ENCODE results near the gene TAF11L8. TPM values are rescaled to one million over a fixed set of nuclear protein-coding genes. Genes with fewer than 3 reads are reported as not detected.

The TAF11L8 gene
- not detected for total RNA-seq

DNA sequence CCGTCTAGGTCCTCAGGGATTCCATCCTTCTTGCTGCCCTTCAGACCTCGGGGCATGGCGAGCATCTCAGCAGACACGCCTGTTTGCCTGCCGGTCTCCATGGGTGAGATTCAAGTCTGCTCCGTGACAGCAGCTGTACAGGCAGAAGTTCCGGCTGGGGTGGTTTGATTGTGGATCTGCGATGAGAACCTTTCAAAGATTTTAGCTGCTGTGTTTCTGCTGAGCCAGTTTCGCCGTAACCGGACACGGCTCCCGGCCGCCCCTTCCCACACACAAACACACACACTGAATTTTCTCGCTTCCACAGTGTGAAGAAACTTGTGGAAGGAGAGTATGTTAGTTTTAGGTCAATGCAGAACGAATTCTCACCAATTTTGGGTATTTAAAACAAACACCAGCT lies at the start of gene TAF11L8:
TSS of gene TAF11L8 (minus strand) at position 101 of the 400 bp plus-strand sequence.

DNA sequence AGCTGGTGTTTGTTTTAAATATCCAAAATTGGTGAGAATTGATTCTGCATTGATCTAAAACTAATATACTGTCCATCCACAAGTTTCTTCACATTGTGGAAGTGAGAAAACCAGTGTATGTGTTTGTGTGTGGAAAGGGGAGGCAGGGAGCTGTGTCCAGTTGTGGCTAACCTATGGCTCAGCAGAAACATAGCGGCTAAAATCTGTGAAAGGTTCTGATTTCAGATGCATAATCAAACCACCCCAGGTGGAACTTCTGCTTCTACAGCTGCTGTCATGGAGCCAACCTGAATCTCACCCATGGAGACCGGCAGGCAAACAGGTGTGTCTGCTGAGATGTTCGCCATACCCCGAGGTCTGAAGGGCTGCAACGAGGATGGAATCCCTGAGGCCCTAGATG lies 43.4 kb upstream of the TAF11L8 start, which contains the start of gene TAF11L14:
TSS of gene TAF11L14 (plus strand) at position 301 of the 400 bp plus-strand sequence.

DNA sequence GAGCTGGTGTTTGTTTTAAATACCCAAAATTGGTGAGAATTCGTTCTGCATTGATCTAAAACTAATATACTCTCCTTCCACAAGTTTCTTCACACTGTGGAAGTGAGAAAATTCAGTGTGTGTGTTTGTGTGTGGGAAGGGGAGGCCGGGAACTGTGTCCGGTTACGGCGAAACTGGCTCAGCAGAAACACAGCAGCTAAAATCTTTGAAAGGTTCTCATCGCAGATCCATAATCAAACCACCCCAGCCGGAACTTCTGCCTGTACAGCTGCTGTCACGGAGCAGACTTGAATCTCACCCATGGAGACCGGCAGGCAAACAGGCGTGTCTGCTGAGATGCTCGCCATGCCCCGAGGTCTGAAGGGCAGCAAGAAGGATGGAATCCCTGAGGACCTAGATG lies 41.0 kb upstream of the TAF11L8 start, which contains the start of gene TAF11L13:
TSS of gene TAF11L13 (plus strand) at position 301 of the 400 bp plus-strand sequence.

DNA sequence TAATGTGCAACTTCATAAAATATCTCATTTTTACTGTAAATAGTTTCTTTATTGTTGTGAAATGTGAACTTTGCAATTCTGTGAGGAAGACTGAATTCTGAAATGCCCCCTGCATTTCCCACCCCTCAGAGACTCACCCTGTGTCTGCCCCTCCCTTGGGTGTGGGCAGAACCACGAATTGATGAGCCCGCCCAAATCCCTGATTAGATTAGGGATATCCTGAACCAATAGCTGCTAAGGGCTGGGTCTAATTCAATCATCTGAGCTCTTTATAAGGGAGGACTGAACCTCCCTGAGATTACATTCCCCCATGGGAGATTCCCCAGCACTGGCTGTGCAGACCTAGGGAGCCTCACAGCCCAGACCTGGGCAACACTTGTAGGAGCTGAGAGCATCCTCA lies 19.3 kb upstream of the TAF11L8 start, which contains the start of gene TAF11L12:
TSS of gene TAF11L12 (plus strand) at position 301 of the 400 bp plus-strand sequence.

DNA sequence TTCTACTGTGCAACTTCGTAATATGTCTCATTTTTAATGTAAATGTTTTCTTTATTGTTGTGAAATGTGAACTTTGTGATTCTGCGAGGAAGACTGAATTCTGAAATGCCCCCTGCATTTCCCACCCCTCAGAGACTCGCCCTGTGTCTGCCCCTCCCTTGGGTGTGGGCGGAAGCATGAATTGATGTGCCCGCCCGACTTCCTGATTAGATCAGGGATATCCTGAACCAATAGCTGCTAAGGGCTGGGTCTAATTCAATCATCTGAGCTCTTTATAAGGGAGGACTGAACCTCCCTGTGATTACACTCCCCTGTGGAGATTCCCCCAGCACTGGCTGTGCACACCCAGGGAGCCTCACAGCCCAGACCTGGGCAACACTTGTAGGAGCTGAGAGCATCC lies 13.1 kb upstream of the TAF11L8 start, which contains the start of gene TAF11L11:
TSS of gene TAF11L11 (plus strand) at position 304 of the 400 bp plus-strand sequence.

DNA sequence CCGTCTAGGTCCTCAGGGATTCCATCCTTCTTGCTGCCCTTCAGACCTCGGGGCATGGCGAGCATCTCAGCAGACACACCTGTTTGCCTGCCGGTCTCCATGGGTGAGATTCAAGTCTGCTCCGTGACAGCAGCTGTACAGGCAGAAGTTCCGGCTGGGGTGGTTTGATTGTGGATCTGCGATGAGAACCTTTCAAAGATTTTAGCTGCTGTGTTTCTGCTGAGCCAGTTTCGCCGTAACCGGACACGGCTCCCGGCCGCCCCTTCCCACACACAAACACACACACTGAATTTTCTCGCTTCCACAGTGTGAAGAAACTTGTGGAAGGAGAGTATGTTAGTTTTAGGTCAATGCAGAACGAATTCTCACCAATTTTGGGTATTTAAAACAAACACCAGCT lies 7.0 kb upstream of the TAF11L8 start, which contains the start of gene TAF11L10:
TSS of gene TAF11L10 (minus strand) at position 101 of the 400 bp plus-strand sequence.

DNA sequence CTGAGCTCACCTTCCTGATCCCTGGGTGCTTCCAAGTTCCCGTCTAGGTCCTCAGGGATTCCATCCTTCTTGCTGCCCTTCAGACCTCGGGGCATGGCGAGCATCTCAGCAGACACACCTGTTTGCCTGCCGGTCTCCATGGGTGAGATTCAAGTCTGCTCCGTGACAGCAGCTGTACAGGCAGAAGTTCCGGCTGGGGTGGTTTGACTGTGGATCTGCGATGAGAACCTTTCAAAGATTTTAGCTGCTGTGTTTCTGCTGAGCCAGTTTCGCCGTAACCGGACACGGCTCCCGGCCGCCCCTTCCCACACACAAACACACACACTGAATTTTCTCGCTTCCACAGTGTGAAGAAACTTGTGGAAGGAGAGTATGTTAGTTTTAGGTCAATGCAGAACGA lies 3.5 kb upstream of the TAF11L8 start, which contains the start of gene TAF11L9:
TSS of gene TAF11L9 (minus strand) at position 140 of the 400 bp plus-strand sequence.

DNA sequence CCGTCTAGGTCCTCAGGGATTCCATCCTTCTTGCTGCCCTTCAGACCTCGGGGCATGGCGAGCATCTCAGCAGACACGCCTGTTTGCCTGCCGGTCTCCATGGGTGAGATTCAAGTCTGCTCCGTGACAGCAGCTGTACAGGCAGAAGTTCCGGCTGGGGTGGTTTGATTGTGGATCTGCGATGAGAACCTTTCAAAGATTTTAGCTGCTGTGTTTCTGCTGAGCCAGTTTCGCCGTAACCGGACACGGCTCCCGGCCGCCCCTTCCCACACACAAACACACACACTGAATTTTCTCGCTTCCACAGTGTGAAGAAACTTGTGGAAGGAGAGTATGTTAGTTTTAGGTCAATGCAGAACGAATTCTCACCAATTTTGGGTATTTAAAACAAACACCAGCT lies 5.1 kb downstream of the TAF11L8 start, which contains the start of gene TAF11L7:
TSS of gene TAF11L7 (minus strand) at position 101 of the 400 bp plus-strand sequence.

Small RNA genes lying within 50 kb of the gene (small RNA-seq; reads per million reads assigned to genes)
- gene AC233724.3 (not detected), gene AC233724.6 (not detected), gene AC233724.7 (not detected)

Other genes starting within 250 kb of the TAF11L8 start
- not detected for gene TAF11L2, start 92.7 kb downstream of the TAF11L8 start, total RNA-seq
- gene TAF11L3, start 72.6 kb downstream of the TAF11L8 start, total RNA-seq: not detected
- gene TAF11L4, start 69.2 kb downstream of the TAF11L8 start, total RNA-seq: not detected
- gene TAF11L5, start 65.7 kb downstream of the TAF11L8 start, total RNA-seq: not detected
- gene TAF11L6, start 62.3 kb downstream of the TAF11L8 start, total RNA-seq: not detected
- not detected for gene TAF11L7, start 5.2 kb downstream of the TAF11L8 start, total RNA-seq
- gene TAF11L9, start 3.4 kb upstream of the TAF11L8 start, total RNA-seq: not detected
- not detected for gene TAF11L10, start 6.9 kb upstream of the TAF11L8 start, total RNA-seq
- not detected for gene TAF11L11, start 13.2 kb upstream of the TAF11L8 start, total RNA-seq
- gene TAF11L12, start 19.4 kb upstream of the TAF11L8 start, total RNA-seq: not detected
- not detected for gene TAF11L13, start 41.1 kb upstream of the TAF11L8 start, total RNA-seq
- not detected for gene TAF11L14, start 43.5 kb upstream of the TAF11L8 start, total RNA-seq